ENCODE measurements around the gene YIPF3. TPM values are rescaled to one million over a fixed set of nuclear protein-coding genes. Genes with fewer than 3 reads are reported as not detected.
"Not testable (repeated sequence)": the region's sequence is repeated elsewhere in the genome, so short reads cannot be mapped to it uniquely, and the experiment has no call there.

Gene YIPF3
- total RNA-seq, 1 donor from 2014 or later: 63.0 TPM

DNA sequence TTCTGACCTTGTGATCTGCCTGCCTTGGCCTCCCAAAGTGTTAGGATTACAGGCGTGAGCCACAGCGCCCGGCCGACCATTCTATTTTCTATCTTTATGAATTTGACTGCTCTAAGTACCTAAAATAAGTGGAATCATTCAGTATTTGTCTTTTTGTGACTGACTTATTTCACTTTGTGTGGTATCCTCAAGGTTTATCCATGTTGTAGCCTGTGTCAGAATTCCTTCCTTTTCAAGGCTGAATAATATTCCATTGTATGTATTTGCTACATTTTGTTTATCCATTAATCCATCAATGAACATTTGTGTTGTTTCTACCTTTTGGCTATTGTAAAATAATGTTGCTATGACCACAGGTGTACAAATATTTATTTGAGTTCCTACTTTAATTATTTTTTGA, 44.2 kb downstream of the YIPF3 start:
- DNase-seq (no peak), ATAC-seq (no peak)
- intact Hi-C loops (cut with micrococcal nuclease): no loop called here

DNA sequence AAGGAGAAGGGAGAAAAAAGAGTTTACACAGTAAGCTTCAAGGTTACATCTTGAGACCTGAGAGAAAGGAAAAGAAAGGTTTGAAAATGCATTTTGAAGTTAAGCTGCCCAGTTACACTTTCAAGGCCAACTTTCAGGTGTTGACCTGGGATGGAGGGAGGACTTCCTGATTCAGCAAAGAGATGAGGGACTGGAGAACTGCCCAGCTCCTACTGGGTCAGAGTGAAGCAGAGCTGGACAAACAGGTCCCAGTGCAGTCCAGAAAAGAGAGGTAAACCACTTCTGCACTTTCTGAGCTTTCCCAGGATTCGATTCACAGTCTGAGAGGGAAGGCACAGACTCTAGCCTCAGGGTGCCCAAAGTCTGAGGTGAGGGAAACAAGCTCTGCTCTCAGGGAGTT, 45.3 kb downstream of the YIPF3 start:
- intact Hi-C loops (cut with micrococcal nuclease): no loop called here
- no peak for ATAC-seq
- DNase-seq: no peak

DNA sequence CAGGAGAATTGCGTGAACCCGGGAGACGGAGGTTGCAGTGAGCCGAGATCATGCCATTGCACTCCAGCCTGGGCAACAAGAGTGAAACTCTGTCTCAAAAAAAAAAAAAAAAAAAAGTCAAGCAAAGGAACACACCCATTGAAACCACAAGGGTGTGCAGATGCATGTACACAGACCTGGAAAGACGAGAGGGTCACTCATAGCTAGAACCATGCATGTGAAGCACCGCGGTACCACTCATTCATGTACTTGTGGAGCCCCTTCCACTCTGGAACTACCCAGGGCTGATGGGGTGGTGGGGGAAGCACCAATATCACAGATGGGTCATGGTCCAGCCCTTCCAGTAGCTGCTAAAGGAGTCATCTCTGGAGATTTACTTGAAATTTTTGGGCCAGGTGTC, 46.8 kb downstream of the YIPF3 start:
- ATAC-seq (no peak), DNase-seq (no peak)
- intact Hi-C loops (cut with micrococcal nuclease): no loop called here

DNA sequence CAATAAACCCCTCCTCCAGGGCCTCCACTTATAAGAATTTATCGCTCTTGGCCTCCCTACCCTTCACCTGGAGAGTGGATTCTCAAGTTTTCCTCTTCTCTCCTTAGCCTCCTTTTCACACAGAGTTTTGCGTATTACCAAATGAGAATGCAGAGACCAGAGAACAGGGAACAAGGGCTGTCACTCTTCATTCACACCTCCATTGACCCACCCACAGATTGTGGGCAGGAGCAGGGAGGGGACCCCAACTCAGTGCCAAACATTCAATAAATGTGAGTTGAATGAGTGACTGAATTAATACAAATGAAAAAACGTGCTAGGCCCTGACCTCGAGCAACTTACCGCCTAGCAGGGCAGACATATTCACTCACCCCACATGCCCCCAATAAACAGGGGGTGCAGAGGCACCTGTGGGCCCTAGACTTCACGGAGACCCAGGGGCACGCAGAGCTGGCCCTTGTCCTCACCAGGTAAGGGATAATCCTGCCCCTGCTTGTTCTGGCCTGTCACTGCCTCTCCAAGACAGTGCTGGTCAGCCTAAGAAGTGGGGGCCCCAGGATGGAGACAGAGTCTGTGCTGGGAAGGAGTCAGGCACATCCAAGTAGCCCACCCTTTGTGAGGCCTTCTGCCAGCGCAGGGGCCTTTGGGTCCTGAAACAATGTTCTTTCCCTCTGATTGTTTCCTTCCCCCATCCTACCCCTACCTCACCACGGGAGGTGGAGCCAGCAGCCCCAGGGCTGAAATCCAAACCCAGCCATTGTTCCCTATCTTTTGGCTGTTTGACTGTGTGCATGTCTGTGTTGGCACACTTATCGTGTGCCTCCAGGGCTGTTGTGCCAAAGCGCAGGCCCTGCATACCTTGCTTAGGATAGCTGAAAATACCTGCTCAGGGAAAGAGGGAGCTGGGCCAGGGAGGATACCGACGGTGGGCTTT, 47.7 kb downstream of the YIPF3 start:
- intact Hi-C loops (cut with micrococcal nuclease): no loop called here
- peak; percentile 90 for ATAC-seq

DNA sequence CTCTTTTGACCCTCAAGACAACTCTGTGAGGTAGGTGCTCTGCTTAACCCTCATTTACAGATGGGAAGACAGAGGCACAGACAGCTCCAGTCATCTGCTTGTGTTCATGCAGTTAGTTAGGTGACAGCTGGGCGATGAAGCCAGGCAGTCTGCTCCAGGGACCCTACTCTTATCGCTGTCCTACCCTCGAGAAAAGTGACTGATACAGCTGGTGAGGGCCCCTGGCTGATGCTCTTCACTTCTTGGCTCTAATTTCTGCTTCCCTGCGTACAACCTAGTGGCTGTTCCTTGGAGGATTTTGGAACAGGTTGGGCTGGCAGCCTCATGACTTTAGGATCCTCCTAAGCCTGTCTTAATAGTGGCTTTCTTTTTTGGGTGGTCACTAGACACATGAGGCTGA, 48.5 kb downstream of the YIPF3 start:
- peak; percentile 62 for ATAC-seq
- DNase-seq: no peak
- intact Hi-C loops (cut with micrococcal nuclease): no loop called here

More for the DNA sequence above, 47.7 kb downstream of the YIPF3 start:
- peak; percentile 63 for DNase-seq

DNA sequence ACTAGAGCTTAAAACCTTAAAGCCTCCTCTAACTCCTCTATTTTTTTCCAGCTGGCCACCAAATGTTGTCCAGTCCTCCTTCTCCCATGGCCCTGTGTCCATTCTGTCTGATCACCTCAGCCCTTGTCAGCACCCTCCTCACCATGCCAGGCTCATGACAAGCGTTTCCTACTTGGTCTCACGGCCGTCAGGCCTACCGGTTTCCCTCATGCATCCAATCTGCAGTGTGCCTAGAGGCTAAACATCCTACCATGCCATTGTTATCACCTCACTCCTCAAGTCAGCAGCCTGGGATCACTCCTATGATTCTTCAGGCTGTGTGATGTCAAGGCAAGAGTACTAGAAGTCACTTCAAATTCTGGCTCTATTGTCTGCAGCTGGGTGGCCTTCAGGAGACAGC, 49.0 kb downstream of the YIPF3 start:
- DNase-seq: peak; percentile 46
- ATAC-seq: peak; percentile 66
- intact Hi-C loops (cut with micrococcal nuclease): no loop called here

DNA sequence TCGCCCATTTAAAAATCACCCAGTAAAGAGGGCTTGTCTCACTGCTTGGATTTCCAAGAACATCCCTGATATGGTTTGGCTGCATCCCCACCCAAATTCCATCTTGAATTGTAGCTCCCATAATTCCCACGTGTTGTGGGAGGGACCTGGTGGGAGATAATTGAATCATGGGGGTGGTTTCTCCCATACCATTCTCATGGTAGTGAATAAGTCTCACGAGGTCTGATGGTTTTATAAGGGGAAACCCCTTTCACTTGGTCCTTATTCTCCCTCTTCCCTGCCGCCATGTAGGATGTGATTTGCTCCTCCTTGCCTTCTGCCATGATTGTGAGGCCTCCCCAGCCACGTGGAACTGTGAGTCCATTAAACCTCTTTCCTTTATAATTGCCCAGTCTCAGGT, 49.5 kb downstream of the YIPF3 start:
- intact Hi-C loops (cut with micrococcal nuclease); DNase-seq; ATAC-seq: not testable (repeated sequence)

DNA sequence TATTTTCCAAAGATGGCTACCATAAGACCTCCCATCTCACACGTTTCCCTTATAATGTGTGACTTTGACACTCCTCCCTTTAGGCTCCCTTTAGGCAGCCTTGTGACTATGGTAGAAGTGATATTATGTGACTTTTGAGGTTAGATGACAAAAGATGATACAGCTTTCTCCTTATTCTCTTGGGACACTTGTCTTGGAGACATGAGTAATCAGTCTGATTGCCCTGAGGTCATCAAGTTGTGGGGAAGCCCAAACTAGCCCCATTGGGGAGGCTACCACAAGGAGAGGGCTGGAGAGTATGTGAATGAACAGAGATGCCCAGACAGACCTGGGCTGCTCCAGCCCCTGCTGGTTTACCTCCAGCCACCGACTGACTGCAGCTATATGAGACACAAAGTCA, 50.8 kb downstream of the YIPF3 start:
- intact Hi-C loops (cut with micrococcal nuclease): no loop called here
- DNase-seq: no peak
- no peak for ATAC-seq

DNA sequence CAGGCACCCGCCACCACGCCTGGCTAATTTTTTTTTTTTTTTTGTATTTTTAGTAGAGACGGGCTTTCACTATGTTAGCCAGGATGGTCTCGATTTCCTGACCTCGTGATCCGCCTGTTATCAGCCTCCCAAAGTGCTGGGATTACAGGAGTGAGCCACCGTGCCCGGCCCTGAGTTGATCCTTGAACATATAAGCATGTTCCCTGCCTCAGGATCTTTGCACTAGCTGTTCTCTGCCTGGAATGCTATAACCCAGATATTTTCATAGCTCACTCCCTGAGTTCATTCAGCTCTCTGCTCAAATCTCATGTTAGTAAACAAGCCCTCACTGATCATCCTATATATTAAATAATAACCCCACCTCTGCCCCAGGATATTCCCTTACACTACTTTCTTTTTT, 52.4 kb downstream of the YIPF3 start:
- intact Hi-C loops (cut with micrococcal nuclease): loop anchor here (5.0 kb wide), 1 partner anchor 33 kb away; no protein-coding TSS in a partner anchor
- ATAC-seq (no peak), DNase-seq (no peak)

DNA sequence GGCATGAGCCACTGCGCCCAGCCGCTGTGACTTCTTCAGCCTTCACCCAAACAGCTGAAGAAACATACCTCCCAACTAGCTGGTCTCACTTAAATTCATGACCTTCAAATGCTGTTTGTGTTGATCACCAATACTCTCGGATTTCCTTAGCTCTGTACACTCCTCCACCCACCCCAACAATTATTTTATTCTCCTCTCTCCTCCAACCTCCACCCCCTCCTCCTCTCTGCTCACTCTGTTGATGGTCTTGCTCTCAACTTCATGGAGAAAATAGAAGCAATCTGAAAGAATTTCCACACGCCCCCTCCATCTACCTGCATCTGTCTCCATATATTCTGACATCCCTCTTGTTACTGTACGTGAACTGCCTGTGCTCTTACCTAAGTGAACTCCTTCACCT, 54.8 kb downstream of the YIPF3 start:
- intact Hi-C loops (cut with micrococcal nuclease): loop anchor here (5.0 kb wide), 1 partner anchor 35 kb away; no protein-coding TSS in a partner anchor
- ATAC-seq: no peak
- DNase-seq: no peak

Other genes starting within 250 kb of the YIPF3 start
- not detected for gene SLC22A7, start 218.7 kb downstream of the YIPF3 start, total RNA-seq
- 6.6 TPM for gene CRIP3, start 208.1 kb downstream of the YIPF3 start, total RNA-seq
- gene ZNF318, start 147.3 kb downstream of the YIPF3 start, total RNA-seq: 12.4 TPM
- 11.5 TPM for gene ABCC10, start 89.4 kb downstream of the YIPF3 start, total RNA-seq
- gene DLK2, start 61.4 kb downstream of the YIPF3 start, total RNA-seq: 1.2 TPM
- 23.2 TPM for gene TJAP1, start 39.4 kb downstream of the YIPF3 start, total RNA-seq
- gene LRRC73, start 6.6 kb downstream of the YIPF3 start, total RNA-seq: 1.0 TPM
- 16.9 TPM for gene POLR1C, start 163 bp upstream of the YIPF3 start, total RNA-seq
- gene XPO5, start 59.1 kb upstream of the YIPF3 start, total RNA-seq: 13.1 TPM
- 8.7 TPM for gene POLH, start 59.3 kb upstream of the YIPF3 start, total RNA-seq
- gene GTPBP2, start 112.3 kb upstream of the YIPF3 start, total RNA-seq: 23.6 TPM
- gene MAD2L1BP, start 118.9 kb upstream of the YIPF3 start, total RNA-seq: 28.3 TPM
- 0.15 TPM for gene RSPH9, start 128.1 kb upstream of the YIPF3 start, total RNA-seq
- 46.0 TPM for gene MRPS18A, start 170.9 kb upstream of the YIPF3 start, total RNA-seq

Data from left ventricle myocardium superior (tissue), 1 donor.